Thoracic aorta (tissue), 2 donors: ENCODE measurements around the gene CD3E. TPM values are rescaled to one million over a fixed set of nuclear protein-coding genes. Genes with fewer than 3 reads are reported as not detected.

ENCODE experiments used
- ATAC-seq: fragments of 150-250 bp; one replicate; pipeline ENCODE4 v1.8.0; 2017; ENCODE audit warnings: low read depth; ENCODE audit not compliant: insufficient number of reproducible peaks, low FRiP score
- DNase-seq: peaks from one replicate; pipeline ENCODE4 v3.0.0-alpha.2; 2020; ENCODE audit warnings: low spot score
- H3K27ac ChIP-seq, 2 donors: fragments of 200-600 bp; sonication (generic); 1 replicate in 1 of 2; 2 replicates in 1 of 2; pipeline ENCODE4 v1.5.1; 2016; ENCODE audit warnings: mild to moderate bottlenecking in 2 of 2, moderate library complexity in 2 of 2
- H3K27me3 ChIP-seq: fragments of 200-600 bp; sonication (generic); replicated peaks from 2 replicates; pipeline ENCODE4 v1.6.0; 2016; ENCODE audit warnings: mild to moderate bottlenecking; ENCODE audit not compliant: insufficient read depth
- H3K36me3 ChIP-seq: fragments of 200-600 bp; sonication (generic); one replicate; pipeline ENCODE4 v1.5.1; 2016
- H3K4me1 ChIP-seq, 2 donors: fragments of 200-600 bp; sonication (generic); 1 replicate in 1 of 2; 2 replicates in 1 of 2; pipeline versions ENCODE4 v1.5.1 to v1.6.0; 2016; ENCODE audit warnings: low read depth in 2 of 2, mild to moderate bottlenecking in 1 of 2; ENCODE audit not compliant: control insufficient read depth in 1 of 2
- H3K4me3 ChIP-seq: fragments of 200-600 bp; sonication (generic); 2 replicates; pipeline ENCODE4 v1.5.1; 2016; ENCODE audit warnings: mild to moderate bottlenecking
- H3K9me3 ChIP-seq: fragments of 200-600 bp; sonication (generic); 2 replicates; pipeline ENCODE4 v1.5.1; 2016
- CTCF ChIP-seq: fragments of 200-600 bp; sonication (generic); IDR thresholded peaks from one replicate; pipeline ENCODE4 v1.5.1; 2019; ENCODE audit warnings: antibody characterized with exemption
- total RNA-seq, 2 donors: library from RNA; depleted of rRNA; stranded (reverse); fragments of >200 nt; gene quantifications; one replicate each; pipeline versions ENCODE4 v1.1.0 to v1.2.3, GENCODE V29; 2016

Gene CD3E
- total RNA-seq, 2 donors from 2014 or later = 1.1 to 1.3 TPM

- no peaks in the 10 kb centered on the region for H3K9me3 ChIP-seq
- no peaks in the 10 kb centered on the region for H3K36me3 ChIP-seq
- H3K4me3 ChIP-seq = no peak overlapping the region
- TF ChIP-seq CTCF = no peak
- no peak for DNase-seq
- peaks cover 7 to 12% of the 10 kb centered on the region in 2 donors for H3K4me1 ChIP-seq
- ATAC-seq = no peak
- no peak overlapping the region for H3K27ac ChIP-seq
- peaks cover 5% of the 10 kb centered on the region for H3K27me3 ChIP-seq
Measured at GRCh38 chr11:118314988-118315411, 10.5 kb downstream of the CD3E start.

- Histone ChIP-seq H3K9me3 (no peaks in the 10 kb centered on the region), H3K4me3 (no peak overlapping the region), H3K36me3 (no peaks in the 10 kb centered on the region), H3K4me1 (peaks cover 7 to 12% of the 10 kb centered on the region in 2 donors), H3K27ac (no peak overlapping the region), H3K27me3 (peaks cover 5% of the 10 kb centered on the region)
- ATAC-seq (no peak), DNase-seq (no peak)
- no peak for TF ChIP-seq CTCF
Measured at GRCh38 chr11:118318124-118318523, 13.6 kb downstream of the CD3E start.

GRCh38 chr11:118318581-118319336 is 14.2 kb downstream of the CD3E start:
- H3K4me3 ChIP-seq = no peak overlapping the region
- peaks cover under 1% of the 10 kb centered on the region for H3K27me3 ChIP-seq
- no peak overlapping the region for H3K27ac ChIP-seq
- peaks cover 7 to 12% of the 10 kb centered on the region in 2 donors for H3K4me1 ChIP-seq
- no peak for TF ChIP-seq CTCF
- no peaks in the 10 kb centered on the region for H3K9me3 ChIP-seq
- no peaks in the 10 kb centered on the region for H3K36me3 ChIP-seq
- ATAC-seq (no peak), DNase-seq (no peak)

- Histone ChIP-seq H3K27me3 (no peaks in the 10 kb centered on the region), H3K4me3 (no peak overlapping the region), H3K4me1 (peaks cover 7 to 12% of the 10 kb centered on the region in 2 donors), H3K9me3 (no peaks in the 10 kb centered on the region), H3K27ac (no peak overlapping the region), H3K36me3 (no peaks in the 10 kb centered on the region)
- DNase-seq = no peak
- no peak for ATAC-seq
- no peak for TF ChIP-seq CTCF
Measured at GRCh38 chr11:118319337-118319707, 14.8 kb downstream of the CD3E start.

GRCh38 chr11:118320515-118320914 is 16.0 kb downstream of the CD3E start:
- no peak for DNase-seq
- TF ChIP-seq CTCF = no peak
- Histone ChIP-seq H3K4me3 (no peak overlapping the region), H3K27ac (no peak overlapping the region), H3K4me1 (peaks cover 4 to 10% of the 10 kb centered on the region in 2 donors), H3K36me3 (no peaks in the 10 kb centered on the region), H3K27me3 (no peaks in the 10 kb centered on the region), H3K9me3 (no peaks in the 10 kb centered on the region)
- no peak for ATAC-seq
